Loucy (cell line): ENCODE data around the gene MICU1.

ENCODE experiments used
- CTCF ChIP-seq: fragments of 200-600 bp; sonication (generic); conservative IDR thresholded peaks from 2 replicates; pipeline ENCODE4 v1.5.1; 2014; ENCODE audit warnings: mild to moderate bottlenecking, antibody characterized with exemption, low read length
- EZH2phosphoT487 ChIP-seq: fragments of 200-600 bp; IDR thresholded peaks from 2 replicates; pipeline ENCODE4 v1.6.1; 2018; ENCODE audit warnings: antibody characterized with exemption, mild to moderate bottlenecking, moderate library complexity, borderline replicate concordance

- TF ChIP-seq CTCF (no peak), EZH2phosphoT487 (no peak)
These were observed 246.1 kb downstream of the MICU1 start for GRCh38 chr10:72379776-72380175.
